Activated CD8-positive, alpha-beta memory T cell treated with anti-CD3 and anti-CD28 coated beads for 36 hours (primary cell): ENCODE data around the gene FRRS1L. TPM values are rescaled to one million over a fixed set of nuclear protein-coding genes. Genes with fewer than 3 reads are reported as not detected.

Source experiments
- CTCF ChIA-PET: fragments of 350-600 bp; sonication (Branson Sonifier 250); formaldehyde crosslinking; loops from one replicate; lab custom pipeline; 2021; ENCODE audit warnings: antibody characterized with exemption; lab: Charles Lee
- POLR2A ChIA-PET: fragments of 350-600 bp; sonication (Branson Sonifier 250); formaldehyde crosslinking; loops from one replicate; lab custom pipeline; 2021; ENCODE audit warnings: antibody characterized with exemption; lab: Charles Lee
- total RNA-seq, 2 experiments: library from RNA; stranded (reverse); gene quantifications; one replicate each; pipeline ENCODE4 v1.2.3, GENCODE V29; 2021

Gene FRRS1L
- total RNA-seq, 2 experiments from 2014 or later: not detected

- POLR2A ChIA-PET: no interaction called here
- CTCF ChIA-PET: no interaction called here
These were observed 78.8 kb downstream of the FRRS1L start for GRCh38 chr9:109088221-109088620.

DNA sequence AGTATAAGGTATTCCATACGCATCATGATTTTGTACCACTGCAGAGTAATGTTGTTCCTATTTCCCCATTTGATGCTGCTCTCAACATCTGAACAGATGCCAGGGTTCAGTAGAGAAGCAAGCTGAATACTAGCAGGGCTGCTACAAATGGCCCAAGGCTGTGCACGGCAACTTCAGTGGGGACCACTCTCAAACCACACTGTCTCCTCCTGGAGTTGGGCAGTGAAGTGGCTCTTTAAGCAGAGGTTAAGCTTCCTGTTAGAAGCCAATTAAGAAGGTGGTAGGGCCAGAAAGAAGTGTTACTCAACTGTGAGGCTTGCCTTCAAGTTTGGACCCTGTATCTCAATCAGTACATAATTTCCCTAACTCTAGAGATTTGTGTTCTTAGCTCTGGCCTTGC is 79.3 kb downstream of the FRRS1L start:
- POLR2A ChIA-PET: no interaction called here
- CTCF ChIA-PET: no interaction called here

GRCh38 chr9:109086221-109086620 is 80.8 kb downstream of the FRRS1L start:
- ChIA-PET CTCF (interaction anchor here (0.6 kb wide), 1 partner anchor 1087 kb away, joined by 4 read pairs; no protein-coding TSS in a partner anchor), POLR2A (no interaction called here)

GRCh38 chr9:109085510-109085909 is 81.5 kb downstream of the FRRS1L start:
- ChIA-PET CTCF (no interaction called here), POLR2A (no interaction called here)

DNA sequence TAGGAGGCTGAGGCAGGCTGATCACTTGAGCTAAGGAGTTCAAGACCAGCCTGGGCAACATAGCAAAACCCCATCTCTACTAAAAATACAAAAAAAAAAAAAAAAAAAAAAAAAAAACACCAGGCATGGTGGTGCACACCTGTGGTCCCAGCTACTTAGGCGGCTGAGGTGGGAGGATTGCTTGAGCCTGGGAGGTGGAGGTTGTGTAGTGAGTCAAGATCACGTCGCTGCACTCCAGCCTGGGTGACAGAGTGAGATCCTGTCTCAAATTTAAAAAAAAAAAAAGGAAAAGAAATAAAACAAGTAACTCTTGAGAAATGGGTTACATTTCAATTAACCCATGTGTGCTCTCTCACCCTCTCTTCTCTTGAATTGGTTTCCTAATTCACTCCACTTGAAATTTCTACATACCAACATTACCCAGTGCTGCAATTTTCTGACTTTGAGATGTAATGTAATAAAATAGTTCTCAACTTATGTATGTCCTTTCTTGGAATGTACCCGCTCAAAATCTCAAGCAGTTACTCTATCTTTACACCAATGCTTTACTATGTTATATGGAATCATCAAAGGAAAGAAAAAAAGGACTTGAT is 83.1 kb downstream of the FRRS1L start:
- CTCF ChIA-PET: interaction anchor here (0.7 kb wide), 1 partner anchor 187 kb away, joined by 3 read pairs; no protein-coding TSS in a partner anchor
- POLR2A ChIA-PET: no interaction called here

- CTCF ChIA-PET: interaction anchor here (0.7 kb wide), 1 partner anchor 187 kb away, joined by 3 read pairs; no protein-coding TSS in a partner anchor
- POLR2A ChIA-PET: no interaction called here
These were observed 83.9 kb downstream of the FRRS1L start for GRCh38 chr9:109083141-109083540.

DNA sequence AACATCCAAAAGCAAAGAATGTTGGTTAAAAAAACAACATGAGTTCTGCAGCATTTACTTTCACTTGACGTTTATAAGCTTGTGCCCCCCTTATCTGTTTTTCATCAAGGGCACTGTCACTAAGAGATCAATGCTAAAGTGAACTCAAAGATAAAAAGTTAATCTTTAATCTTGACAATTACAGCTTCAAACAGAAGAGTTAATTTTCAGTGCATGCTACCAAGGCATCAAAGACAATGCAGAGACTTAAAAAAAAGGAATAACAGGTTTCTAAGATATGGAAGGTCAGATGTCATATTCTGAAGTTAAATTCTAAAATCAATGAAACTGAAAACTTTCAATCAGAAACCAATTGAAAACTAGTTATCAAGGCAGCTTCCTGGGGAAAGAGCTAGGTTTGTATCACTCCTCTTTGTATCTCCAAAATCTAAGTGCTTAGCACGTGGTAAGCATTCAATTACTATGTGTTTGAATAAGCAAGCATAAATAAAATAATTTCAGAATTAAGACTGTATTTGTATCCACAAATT is 84.9 kb downstream of the FRRS1L start:
- ChIA-PET CTCF (no interaction called here), POLR2A (interaction anchor here (0.6 kb wide), 1 partner anchor 44 kb away, joined by 6 read pairs; no protein-coding TSS in a partner anchor)

Other genes with a start within 250 kb of the FRRS1L start
- 10 to 100 TPM; 34.1 to 35.7 TPM for gene ELP1, start 233.1 kb downstream of the FRRS1L start, total RNA-seq
- 10 to 100 TPM; 12.5 to 12.7 TPM for gene ABITRAM, start 232.8 kb downstream of the FRRS1L start, total RNA-seq
- gene CTNNAL1, start 153.8 kb downstream of the FRRS1L start, total RNA-seq: 10 to 100 TPM; 20.9 to 21.0 TPM
- 10 to 100 TPM; 32.0 to 32.6 TPM for gene TMEM245, start 47.3 kb downstream of the FRRS1L start, total RNA-seq
- gene EPB41L4B, start 153.8 kb upstream of the FRRS1L start, total RNA-seq: under 1 TPM; 0.32 to 0.44 TPM